GM19099 (cell line): ENCODE data around the gene KSR1.

Experiments used
- POLR2A ChIP-seq: IDR thresholded peaks from 3 replicates; pipeline ENCODE4 v1.6.1; 2011; ENCODE audit warnings: low read depth; ENCODE audit not compliant: insufficient read length; ENCODE audit errors: extremely low read depth

The KSR1 gene

GRCh38 chr17:27479838-27480237 is 23.6 kb downstream of the KSR1 start:
- no peak for TF ChIP-seq POLR2A

GRCh38 chr17:27480699-27481098 is 24.5 kb downstream of the KSR1 start:
- no peak for TF ChIP-seq POLR2A

- TF ChIP-seq POLR2A = no peak
Measured at GRCh38 chr17:27481327-27481726, 25.1 kb downstream of the KSR1 start.

- TF ChIP-seq POLR2A = no peak
Measured at GRCh38 chr17:27485125-27485524, 28.9 kb downstream of the KSR1 start.

- no peak for TF ChIP-seq POLR2A
Measured at GRCh38 chr17:27485716-27486495, 29.7 kb downstream of the KSR1 start.

- no peak for TF ChIP-seq POLR2A
Measured at GRCh38 chr17:27486741-27487140, 30.5 kb downstream of the KSR1 start.

- TF ChIP-seq POLR2A = no peak
Measured at GRCh38 chr17:27488231-27488630, 32.0 kb downstream of the KSR1 start.

- no peak for TF ChIP-seq POLR2A
Measured at GRCh38 chr17:27489045-27489715, 32.9 kb downstream of the KSR1 start.

- no peak for TF ChIP-seq POLR2A
Measured at GRCh38 chr17:27490391-27490790, 34.1 kb downstream of the KSR1 start.

GRCh38 chr17:27491713-27492190 is 35.5 kb downstream of the KSR1 start:
- TF ChIP-seq POLR2A = no peak

GRCh38 chr17:27492470-27492869 is 36.2 kb downstream of the KSR1 start:
- TF ChIP-seq POLR2A = no peak

GRCh38 chr17:27493088-27493487 is 36.8 kb downstream of the KSR1 start:
- no peak for TF ChIP-seq POLR2A

GRCh38 chr17:27494192-27495091 is 38.2 kb downstream of the KSR1 start:
- no peak for TF ChIP-seq POLR2A

GRCh38 chr17:27495460-27495859 is 39.2 kb downstream of the KSR1 start:
- TF ChIP-seq POLR2A = no peak

GRCh38 chr17:27496005-27496404 is 39.8 kb downstream of the KSR1 start:
- no peak for TF ChIP-seq POLR2A
